ENCODE data around the gene TBC1D16.
A peak's percentile ranks its signal among the peaks of the same experiment; 100 is the strongest.

TBC1D16 gene

DNA sequence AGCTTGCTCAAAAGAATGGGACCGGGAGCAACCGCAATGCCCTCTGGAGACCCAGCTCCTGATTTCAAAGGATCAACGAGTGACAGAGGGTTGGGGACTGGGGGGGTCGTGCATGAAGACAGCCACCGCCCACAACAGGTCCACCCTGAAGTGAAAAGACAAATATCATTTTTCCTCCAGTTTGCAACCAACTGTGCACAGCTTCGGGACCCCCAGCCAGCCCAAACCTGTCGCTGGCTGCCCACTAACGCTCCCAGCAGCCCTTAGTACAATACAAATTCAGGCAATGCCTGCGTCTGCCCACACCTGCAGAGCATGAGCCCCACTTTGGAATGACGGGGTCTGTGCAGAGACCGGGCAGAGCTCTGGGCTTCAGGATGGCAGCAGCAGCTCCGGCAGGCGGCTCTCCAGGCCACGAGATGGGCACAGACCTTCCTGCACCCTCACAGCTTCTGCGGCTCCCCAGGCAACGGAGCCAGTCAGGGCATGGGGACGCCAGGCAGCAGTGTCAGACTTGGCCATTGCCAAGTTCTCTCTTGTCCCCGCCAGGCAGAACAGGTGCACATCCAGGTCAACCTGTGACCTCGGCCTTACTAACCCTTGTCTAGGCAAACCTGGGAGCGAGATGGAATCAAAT, 60.1 kb downstream of the TBC1D16 start:
- ChIA-PET POLR2A (no interaction called here), CTCF (interaction anchor here (0.9 to 1.1 kb wide), 3 partner anchors 16 to 236 kb away, joined by 3 read pairs; no protein-coding TSS in a partner anchor)
- DNase-seq (ENCODE audit: low read depth, low spot score): no peak
- TF ChIP-seq, protein P1, sequence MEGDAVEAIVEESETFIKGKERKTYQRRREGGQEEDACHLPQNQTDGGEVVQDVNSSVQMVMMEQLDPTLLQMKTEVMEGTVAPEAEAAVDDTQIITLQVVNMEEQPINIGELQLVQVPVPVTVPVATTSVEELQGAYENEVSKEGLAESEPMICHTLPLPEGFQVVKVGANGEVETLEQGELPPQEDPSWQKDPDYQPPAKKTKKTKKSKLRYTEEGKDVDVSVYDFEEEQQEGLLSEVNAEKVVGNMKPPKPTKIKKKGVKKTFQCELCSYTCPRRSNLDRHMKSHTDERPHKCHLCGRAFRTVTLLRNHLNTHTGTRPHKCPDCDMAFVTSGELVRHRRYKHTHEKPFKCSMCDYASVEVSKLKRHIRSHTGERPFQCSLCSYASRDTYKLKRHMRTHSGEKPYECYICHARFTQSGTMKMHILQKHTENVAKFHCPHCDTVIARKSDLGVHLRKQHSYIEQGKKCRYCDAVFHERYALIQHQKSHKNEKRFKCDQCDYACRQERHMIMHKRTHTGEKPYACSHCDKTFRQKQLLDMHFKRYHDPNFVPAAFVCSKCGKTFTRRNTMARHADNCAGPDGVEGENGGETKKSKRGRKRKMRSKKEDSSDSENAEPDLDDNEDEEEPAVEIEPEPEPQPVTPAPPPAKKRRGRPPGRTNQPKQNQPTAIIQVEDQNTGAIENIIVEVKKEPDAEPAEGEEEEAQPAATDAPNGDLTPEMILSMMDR (IDR thresholded peaks at IDR 0.05; ENCODE audit: insufficient read depth, low read length, missing control alignments): no peak
- no peak overlapping the region for H3K4me3 ChIP-seq (ENCODE audit: low read depth, low read length)

DNA sequence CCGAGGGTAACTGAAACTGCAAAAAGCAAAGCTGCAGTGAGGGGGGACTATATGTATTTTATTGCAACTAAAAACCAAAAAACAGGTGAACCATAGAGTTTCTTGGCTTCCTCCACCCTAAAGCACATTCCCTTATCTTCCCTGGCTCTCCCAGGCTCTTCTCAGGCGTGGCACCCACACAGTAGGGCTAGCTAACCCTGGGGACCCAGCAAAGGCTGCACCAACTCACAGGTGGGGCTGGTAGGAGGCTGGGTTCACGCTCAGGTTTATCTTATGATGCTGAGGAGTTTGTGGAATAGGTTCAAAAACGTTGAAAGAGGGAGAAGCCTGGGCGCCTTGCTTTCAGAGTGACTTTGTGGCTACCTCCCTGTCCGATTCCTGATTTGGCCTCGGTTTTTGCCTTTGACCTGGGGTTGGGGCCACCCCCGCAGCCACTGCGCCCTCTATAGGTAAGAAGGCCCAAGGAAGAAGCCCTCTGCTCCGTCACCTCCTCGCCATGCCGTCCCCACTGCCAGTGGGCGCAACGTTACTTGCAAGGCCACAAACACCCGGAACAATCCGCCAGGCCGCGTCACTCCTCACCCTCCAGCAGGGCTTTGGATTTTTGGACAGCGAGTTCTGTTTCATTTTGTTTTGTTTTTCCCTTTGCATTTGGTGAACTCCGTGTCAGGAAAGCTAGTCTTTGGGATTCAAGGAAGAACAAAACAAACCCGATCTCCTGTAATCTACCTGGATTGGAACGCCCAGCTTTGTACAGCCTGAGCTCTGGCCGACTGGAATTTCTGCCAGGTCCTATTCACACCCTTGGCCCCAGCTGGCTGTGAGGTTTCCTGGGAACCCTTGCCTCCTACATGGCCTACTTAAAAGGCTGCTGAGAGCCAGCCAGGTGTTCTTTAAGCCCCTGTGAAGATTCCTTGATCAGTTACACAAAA, 60.8 kb downstream of the TBC1D16 start:
- POLR2A ChIA-PET: no interaction called here
- no peak for DNase-seq (ENCODE audit: low read depth, low spot score)
- CTCF ChIA-PET: interaction anchor here (0.8 to 1.1 kb wide), 4 partner anchors 13 to 235 kb away, joined by 3 to 4 read pairs (median 3); no protein-coding TSS in a partner anchor
- TF ChIP-seq, protein P1 (IDR thresholded peaks at IDR 0.05; ENCODE audit: insufficient read depth, low read length, missing control alignments): no peak
- no peak overlapping the region for H3K4me3 ChIP-seq (ENCODE audit: low read depth, low read length)

DNA sequence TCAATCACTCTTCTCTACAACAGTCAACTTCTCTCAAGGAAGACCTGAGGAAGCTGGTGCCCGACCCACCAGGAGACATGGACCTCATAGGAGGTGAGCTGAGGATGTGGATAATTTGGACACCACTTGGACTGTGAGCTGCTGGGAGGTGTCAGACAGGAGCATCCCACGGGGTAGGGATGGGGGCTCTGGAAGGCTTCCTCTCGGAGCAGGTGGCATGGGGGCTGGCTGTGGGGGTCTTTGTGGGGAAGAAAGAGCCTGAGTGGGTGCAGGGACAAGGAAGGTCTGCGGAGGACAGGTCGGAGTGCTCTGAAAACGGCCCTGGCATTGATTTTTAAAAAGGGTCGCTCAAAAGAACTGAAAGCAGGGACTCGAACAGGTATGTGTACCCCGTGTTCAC, 64.0 kb downstream of the TBC1D16 start:
- CTCF ChIA-PET: no interaction called here
- H3K4me3 ChIP-seq (ENCODE audit: low read depth, low read length): no peak overlapping the region
- POLR2A ChIA-PET: no interaction called here
- DNase-seq (ENCODE audit: low read depth, low spot score): no peak
- TF ChIP-seq, protein P1 (IDR thresholded peaks at IDR 0.05; ENCODE audit: insufficient read depth, low read length, missing control alignments): no peak

DNA sequence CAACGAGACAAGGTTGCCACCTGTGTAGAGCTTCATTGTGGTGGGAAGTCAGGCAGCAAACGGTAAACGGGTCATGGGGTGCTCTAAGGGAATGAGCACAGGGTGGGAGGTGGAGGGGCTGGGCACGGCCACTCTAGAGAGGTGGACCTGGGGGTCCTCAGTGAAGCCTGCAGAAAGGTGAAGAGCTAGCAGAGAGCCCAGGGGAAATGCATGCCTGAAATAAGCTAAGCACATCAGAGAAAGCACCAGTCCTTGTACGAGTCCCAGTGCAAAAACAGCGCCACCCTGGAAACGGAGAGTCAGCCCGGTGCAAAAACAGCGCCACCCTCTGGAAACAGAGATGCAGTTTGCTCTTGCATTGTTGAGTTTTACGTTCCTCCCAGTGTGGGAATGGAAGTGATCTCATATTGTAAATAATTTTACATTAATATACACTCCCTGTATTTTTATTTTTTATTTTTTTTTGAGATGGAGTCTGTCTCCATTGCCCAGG, 65.0 kb downstream of the TBC1D16 start:
- TF ChIP-seq, protein P1 (IDR thresholded peaks at IDR 0.05; ENCODE audit: insufficient read depth, low read length, missing control alignments): peak; percentile 23
- H3K4me3 ChIP-seq (ENCODE audit: low read depth, low read length): no peak overlapping the region
- POLR2A ChIA-PET: no interaction called here
- CTCF ChIA-PET: interaction anchor here (0.7 to 1.5 kb wide), 3 partner anchors 38 to 229 kb away, joined by 3 to 4 read pairs (median 4); no protein-coding TSS in a partner anchor
- DNase-seq (ENCODE audit: low read depth, low spot score): no peak

DNA sequence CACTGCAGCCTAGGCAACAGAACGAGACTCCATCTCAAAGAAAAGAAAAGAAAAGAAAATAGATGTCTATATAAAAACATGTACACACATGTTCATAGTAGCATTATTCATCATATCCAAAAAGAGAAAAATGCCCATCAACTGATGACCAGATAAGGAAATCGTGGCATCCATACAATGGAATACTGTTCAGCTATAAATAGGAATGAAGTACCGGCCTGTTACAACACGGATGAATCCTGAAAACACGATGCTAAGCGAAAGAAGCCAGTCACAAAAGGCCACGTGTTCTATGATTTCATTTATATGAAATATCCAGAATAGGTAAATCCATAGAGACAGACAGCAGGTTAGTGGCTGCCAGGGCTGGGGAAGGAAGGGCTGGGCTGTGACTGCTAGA, 65.8 kb downstream of the TBC1D16 start:
- no peak overlapping the region for H3K4me3 ChIP-seq (ENCODE audit: low read depth, low read length)
- TF ChIP-seq, protein P1 (IDR thresholded peaks at IDR 0.05; ENCODE audit: insufficient read depth, low read length, missing control alignments): no peak
- no peak for DNase-seq (ENCODE audit: low read depth, low spot score)
- CTCF ChIA-PET: interaction anchor here (1.3 to 1.5 kb wide), 2 partner anchors 38 to 228 kb away, joined by 4 read pairs; no protein-coding TSS in a partner anchor
- POLR2A ChIA-PET: no interaction called here

DNA sequence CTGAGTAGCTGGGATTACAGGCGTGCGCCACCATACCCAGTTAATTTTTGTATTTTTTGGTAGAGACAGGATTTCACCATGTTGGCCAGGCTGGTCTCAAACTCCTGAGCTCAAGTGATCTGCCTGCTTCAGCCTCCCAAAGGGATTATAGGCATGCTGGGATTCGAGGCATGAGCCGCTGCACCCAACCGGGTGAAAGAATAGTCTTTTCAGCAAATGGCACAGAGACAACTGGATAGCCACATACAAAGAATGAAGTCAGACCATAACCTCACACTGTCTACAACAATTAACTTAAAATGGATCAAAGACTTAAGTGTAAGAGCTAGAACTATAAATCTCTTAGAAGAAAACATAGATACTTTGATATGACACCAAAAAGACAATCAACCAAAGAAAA, 67.6 kb downstream of the TBC1D16 start:
- ChIA-PET CTCF (interaction anchor here (0.7 to 1.4 kb wide), 4 partner anchors 11 to 224 kb away, joined by 3 to 5 read pairs (median 3); no protein-coding TSS in a partner anchor), POLR2A (no interaction called here)
- no peak overlapping the region for H3K4me3 ChIP-seq (ENCODE audit: low read depth, low read length)
- TF ChIP-seq, protein P1 (IDR thresholded peaks at IDR 0.05; ENCODE audit: insufficient read depth, low read length, missing control alignments): no peak
- no peak for DNase-seq (ENCODE audit: low read depth, low spot score)

Data from AG04449 (cell line).